K562 (cell line): Measurements from ENCODE around the gene ITGAE. TPM values are rescaled to one million over a fixed set of nuclear protein-coding genes. Genes with fewer than 3 reads are reported as not detected.

Experiments used
- ATAC-seq: fragments of 200-7000 bp; cut with Tn5 transposase; 3 replicates; pipeline ENCODE4 v1.9.1; 2020; ENCODE audit warnings: moderate library complexity
- BruUV-seq: library from RNA; stranded (reverse); fragments of 400-500 nt; replicated peaks from 2 replicates; lab custom pipeline; 2021; lab: Mats Ljungman, UMichigan
- CTCF ChIA-PET: fragments of 300-600 bp; formaldehyde crosslinking; extraction: SDS; loops from one replicate; lab custom pipeline; 2021; ENCODE audit warnings: low intra/inter-chr PET ratio; lab: Yijun Ruan, JAX
- POLR2A ChIA-PET: fragments of 300-600, 350-650 bp; sonication (Branson Sonifier 250); formaldehyde crosslinking; extraction: SDS; loops from one replicate; lab custom pipeline; 2021; ENCODE audit warnings: antibody characterized with exemption, inconsistent platforms; lab: Yijun Ruan, JAX
- DNase-seq, 4 experiments: peaks; one replicate each; pipeline versions ENCODE4 v3.0.0 to v3.0.0-alpha.2; 2011 to 2018; ENCODE audit warnings: low spot score in 3 of 4, mixed read lengths in 3 of 4; ENCODE audit errors: extremely low read depth in 1 of 4
- FAIRE-seq: peaks from 2 replicates; lab custom pipeline; 2011; peaks lifted over from hg19 to GRCh38; lab: Jason Lieb, UNC
- H2AFZ ChIP-seq: 2 replicates; pipeline ENCODE4 v1.6.0; 2011; ENCODE audit warnings: low read depth, low read length, control low read depth, inconsistent platforms
- H3K27ac ChIP-seq: fragments of 200-600 bp; 3 replicates; pipeline ENCODE4 v1.8.0; 2011; ENCODE audit warnings: low read depth, mild to moderate bottlenecking, control low read depth, inconsistent platforms, low read length, moderate library complexity, mixed read lengths; ENCODE audit errors: extremely low read depth
- H3K27me3 ChIP-seq, 2 experiments: fragments of 300-600 bp in 1 of 2; 2 replicates in 1 of 2; 3 replicates in 1 of 2; pipeline versions ENCODE4 v1.6.0 to v1.8.0; 2011; ENCODE audit warnings: inconsistent platforms in 2 of 2, low read length in 2 of 2, mild to moderate bottlenecking in 1 of 2, mixed read lengths in 1 of 2, moderate library complexity in 1 of 2; ENCODE audit not compliant: control insufficient read depth in 2 of 2, insufficient read depth in 2 of 2
- H3K36me3 ChIP-seq: fragments of 300-600 bp; 3 replicates; pipeline ENCODE4 v1.8.0; 2011; ENCODE audit warnings: mild to moderate bottlenecking, low read length, inconsistent platforms; ENCODE audit not compliant: control insufficient read depth, insufficient read depth
- H3K4me1 ChIP-seq, 2 experiments: fragments of 200-600 bp in 1 of 2; replicated peaks in 1 of 2; 2 replicates in 1 of 2; 3 replicates in 1 of 2; pipeline versions ENCODE4 v1.5.1 to v1.8.0; 2011; ENCODE audit warnings: inconsistent platforms in 2 of 2, low read length in 2 of 2, mild to moderate bottlenecking in 1 of 2, mixed read lengths in 1 of 2, moderate library complexity in 1 of 2; ENCODE audit not compliant: control insufficient read depth in 2 of 2, insufficient read depth in 2 of 2
- H3K4me2 ChIP-seq: 2 replicates; pipeline ENCODE4 v1.6.1; 2011; ENCODE audit warnings: low read length, control low read depth, inconsistent platforms, mixed read lengths; ENCODE audit not compliant: insufficient read depth
- H3K4me3 ChIP-seq: fragments of 200-600 bp; sonication (generic), shearing (Covaris generic); 2 replicates; pipeline ENCODE4 v1.5.1; 2016; ENCODE audit warnings: control low read depth, inconsistent platforms
- H3K79me2 ChIP-seq: fragments of 200-600 bp; 3 replicates; pipeline ENCODE4 v1.8.0; 2011; ENCODE audit warnings: low read length, inconsistent platforms; ENCODE audit not compliant: control insufficient read depth, insufficient read depth
- H3K9ac ChIP-seq, 2 experiments: 2 replicates each; pipeline versions ENCODE4 v1.6.0 to v1.6.1; 2011; ENCODE audit warnings: low read depth in 2 of 2, low read length in 2 of 2, control low read depth in 1 of 2, inconsistent platforms in 1 of 2, mild to moderate bottlenecking in 1 of 2, mixed read lengths in 1 of 2; ENCODE audit not compliant: insufficient read depth in 1 of 2
- H3K9me1 ChIP-seq: one replicate; pipeline ENCODE4 v1.6.0; 2011; ENCODE audit warnings: inconsistent platforms, mild to moderate bottlenecking, low read length, moderate library complexity; ENCODE audit not compliant: control insufficient read depth, insufficient read depth
- H3K9me3 ChIP-seq: replicated peaks from 2 replicates; pipeline ENCODE4 v1.5.1; 2011; ENCODE audit warnings: low read depth, low read length, inconsistent platforms; ENCODE audit not compliant: control insufficient read depth, insufficient read depth
- H4K20me1 ChIP-seq: replicated peaks from 2 replicates; pipeline ENCODE4 v1.6.1; 2011; ENCODE audit warnings: low read length, inconsistent platforms, mixed read lengths; ENCODE audit not compliant: control insufficient read depth, insufficient read depth
- E2F4 ChIP-seq: sonication (generic); formaldehyde crosslinking; IDR thresholded peaks from 2 replicates; pipeline ENCODE4 v1.8.0; 2022; ENCODE audit warnings: mild to moderate bottlenecking, low read depth, missing genetic modification reagents
- KDM2B ChIP-seq: fragments of 250-450 bp; sonication (Bioruptor Pico); IDR thresholded peaks from 2 replicates; pipeline ENCODE4 v1.8.0; 2021; ENCODE audit warnings: mild to moderate bottlenecking, moderate library complexity
- L3MBTL2 ChIP-seq: fragments of 450-650 bp; IDR thresholded peaks from 2 replicates; pipeline ENCODE4 v1.6.1; 2016; ENCODE audit warnings: mild to moderate bottlenecking, moderate library complexity
- MED1 ChIP-seq: sonication (generic); formaldehyde crosslinking; IDR thresholded peaks from 2 replicates; pipeline ENCODE4 v1.8.1; 2023; ENCODE audit warnings: missing genetic modification reagents, borderline replicate concordance
- NCOA6 ChIP-seq: fragments of 450-650 bp; IDR thresholded peaks from 2 replicates; pipeline ENCODE4 v1.6.1; 2017; ENCODE audit warnings: mild to moderate bottlenecking
- POLR2A ChIP-seq: fragments of 450-650 bp; conservative IDR thresholded peaks from 2 replicates; pipeline ENCODE4 v1.6.1; 2016
- SMAD4 ChIP-seq: fragments of 250-450 bp; sonication (Bioruptor Pico); conservative IDR thresholded peaks from 2 replicates; pipeline ENCODE4 v1.8.0; 2021; ENCODE audit warnings: inconsistent platforms, mild to moderate bottlenecking, moderate library complexity
- ZNF408 ChIP-seq: fragments of 250-450 bp; sonication (Bioruptor Pico); IDR thresholded peaks from 2 replicates; pipeline ENCODE4 v1.4.0; 2020; ENCODE audit warnings: low read depth, mild to moderate bottlenecking, moderate library complexity
- ZNF583 ChIP-seq: fragments of 250-450 bp; sonication (Bioruptor Pico); IDR thresholded peaks from 2 replicates; pipeline ENCODE4 v1.4.0; 2020
- WGBS: fragments of 100-300 bp; shearing (Covaris generic); methylation state at CpG from one replicate; pipeline ENCODE4 v1.1.6; 2016; ENCODE audit warnings: low coverage, mixed read lengths; ENCODE audit not compliant: insufficient coverage; ENCODE audit errors: missing lambda C conversion rate; 5-methylcytosine and 5-hydroxymethylcytosine counted together
- in situ Hi-C: fragments of 300-500 bp; cut with MboI; formaldehyde crosslinking; loops from 4 replicates; pipeline ENCODE4 v1.15.0; 2018; ENCODE audit warnings: inconsistent platforms, mixed read lengths
- intact Hi-C: fragments of 100-400 bp; cut with micrococcal nuclease; formaldehyde crosslinking; loops from 2 replicates; pipeline ENCODE4 v1.14.2; 2022
- polyA plus RNA-seq, 8 experiments: library from polyadenylated mRNA; depleted of rRNA in 4 of 8; stranded (reverse) in 5 of 8; unstranded in 3 of 8; fragments of >200 nt; fragmentation: Nextera tagmentation in 2 of 8; fragmentation: Illumina TruSeq in 1 of 8; extraction: Ambion mirVana in 2 of 8; extraction: Trizol in 1 of 8; gene quantifications; 2 replicates each; pipeline versions ENCODE4 v1.2.1 to v1.2.3, GENCODE V29; 2011 to 2014; ENCODE audit warnings: inconsistent platforms in 1 of 8, missing spikeins in 1 of 8
- total RNA-seq, 7 experiments: library from RNA; depleted of rRNA in 6 of 7; stranded (reverse); fragments of >200 nt in 6 of 7; fragmentation: Illumina TruSeq in 2 of 7; extraction: Trizol in 2 of 7; gene quantifications; 2 replicates each; pipeline versions ENCODE4 v1.2.1 to v1.2.3, GENCODE V29; 2011 to 2021; ENCODE audit warnings: low replicate concordance in 1 of 7
- TF ChIP-seq, protein P1 (sequence below), 2 experiments: IDR thresholded peaks; 2 replicates each; pipeline ENCODE4 v1.6.1; 2011; ENCODE audit warnings: borderline replicate concordance in 1 of 2, control low read depth in 1 of 2, low read depth in 1 of 2, low read length in 1 of 2, mild to moderate bottlenecking in 1 of 2, mixed read lengths in 1 of 2, moderate library complexity in 1 of 2; ENCODE audit not compliant: insufficient read depth in 1 of 2, insufficient read length in 1 of 2, poor library complexity in 1 of 2, severe bottlenecking in 1 of 2; ENCODE audit errors: extremely low read depth in 1 of 2

The ITGAE gene
- total and polyA plus RNA-seq, 9 of the 15 experiments (the other 6 are each of a cell fraction or from before 2014, with no cell fraction given) = 14.8 to 160 (median 27.0) TPM

DNA sequence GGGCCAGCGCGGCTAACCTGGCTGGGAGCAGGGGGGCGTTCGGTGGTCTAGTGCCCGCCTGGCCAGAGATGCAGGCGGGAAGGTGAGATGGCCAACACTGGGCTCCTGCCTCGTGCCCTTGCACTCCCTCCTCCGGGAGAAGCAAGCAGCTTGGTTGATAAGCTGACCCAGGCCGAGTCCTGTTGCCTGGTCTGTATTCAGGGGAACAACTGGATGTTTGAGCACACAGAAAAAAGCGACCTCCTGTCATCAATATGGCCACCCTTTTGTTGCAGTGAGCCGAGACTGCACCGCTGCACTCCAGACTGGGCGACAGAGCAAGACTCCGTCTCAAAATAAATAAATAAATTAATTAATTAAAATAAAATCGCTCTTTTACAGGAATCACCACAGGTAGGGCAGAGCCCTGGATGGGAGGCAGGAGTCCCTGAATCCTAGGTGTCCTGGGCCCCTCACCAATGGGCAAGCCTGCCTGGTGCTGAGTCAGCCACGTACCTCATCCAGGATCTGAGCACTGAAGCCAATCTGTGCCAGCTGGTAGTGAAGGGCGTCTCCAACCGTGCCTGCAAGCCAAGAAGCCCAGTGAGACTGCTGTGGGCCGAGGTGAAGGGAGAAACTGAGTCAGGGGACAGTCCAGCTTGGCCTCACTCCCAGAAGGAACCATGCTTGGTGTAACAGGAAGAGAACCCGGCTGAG is 45.5 kb downstream of the ITGAE start:
- peaks cover 0 to 11% of the 10 kb centered on the region in 2 experiments; a peak in 2 of 5 replicates for H3K27me3 ChIP-seq
- peaks cover 2% of the 10 kb centered on the region for H3K9me1 ChIP-seq
- FAIRE-seq (no peak), ATAC-seq (no peak; the same call in 2 of the 3 replicates), DNase-seq (peak in 1 of 4 experiments; percentile 22)
- intact Hi-C loops (no loop called here), in situ Hi-C loops (no loop called here)
- H3K9ac ChIP-seq = peak overlapping the region; percentile 53 to 90
- POLR2A ChIA-PET = no interaction called here
- H3K4me2 ChIP-seq = peak overlapping the region; percentile 76; the same call in 1 of the 2 replicates
- H3K79me2 ChIP-seq = no peaks in the 10 kb centered on the region
- BruUV-seq = TSS peak; percentile 91
- H2AFZ ChIP-seq = peak overlapping the region; percentile 91
- H3K9me3 ChIP-seq = no peaks in the 10 kb centered on the region
- 71% methylated on average over 10 of the region's 20 CpGs for WGBS
- H3K4me1 ChIP-seq = peaks cover 5 to 25% of the 10 kb centered on the region in 2 experiments; a peak in 4 of 5 replicates
- peak overlapping the region; percentile 44 for H3K27ac ChIP-seq
- peak overlapping the region; percentile 50 for H3K4me3 ChIP-seq
- CTCF ChIA-PET = no interaction called here
- no peaks in the 10 kb centered on the region for H3K36me3 ChIP-seq
- no peaks in the 10 kb centered on the region for H4K20me1 ChIP-seq
- TF ChIP-seq MED1 (CRISPR knock-in tag) (no peak), POLR2A (no peak), SMAD4 (CRISPR knock-in tag) (0 out of 2 replicates have a peak, but pooled peaks have one; percentile 2), L3MBTL2 (peak; percentile 1; the same call in 1 of the 2 replicates), ZNF583 (CRISPR knock-in tag) (no peak), KDM2B (CRISPR knock-in tag) (no peak), E2F4 (CRISPR knock-in tag) (no peak), ZNF408 (CRISPR knock-in tag) (no peak), NCOA6 (0 out of 2 replicates have a peak, but pooled peaks have one; percentile 0)
- TF ChIP-seq, protein P1, sequence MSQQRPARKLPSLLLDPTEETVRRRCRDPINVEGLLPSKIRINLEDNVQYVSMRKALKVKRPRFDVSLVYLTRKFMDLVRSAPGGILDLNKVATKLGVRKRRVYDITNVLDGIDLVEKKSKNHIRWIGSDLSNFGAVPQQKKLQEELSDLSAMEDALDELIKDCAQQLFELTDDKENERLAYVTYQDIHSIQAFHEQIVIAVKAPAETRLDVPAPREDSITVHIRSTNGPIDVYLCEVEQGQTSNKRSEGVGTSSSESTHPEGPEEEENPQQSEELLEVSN (IDR thresholded peaks at IDR 0.05; ENCODE audit: borderline replicate concordance in 1 of 2, extremely low read depth in 1 of 2, insufficient read depth in 1 of 2, insufficient read length in 1 of 2, low read depth in 1 of 2, low read length in 1 of 2, poor library complexity in 1 of 2, severe bottlenecking in 1 of 2) = peak; percentile 59 to 61
